IMR-90 (cell line): ENCODE measurements around the gene PNPLA1. TPM values are rescaled to one million over a fixed set of nuclear protein-coding genes. Genes with fewer than 3 reads are reported as not detected.

ENCODE experiments used
- ATAC-seq: fragments of 200-7000 bp; cut with Tn5 transposase; 2 replicates; pipeline ENCODE4 v1.9.1; 2020; ENCODE audit warnings: low read depth, mild to moderate bottlenecking, moderate library complexity
- BruUV-seq: library from RNA; stranded (reverse); fragments of 400-500 nt; replicated peaks from 2 replicates; lab custom pipeline; 2021; lab: Mats Ljungman, UMichigan
- CTCF ChIA-PET: fragments of 300-600 bp; formaldehyde crosslinking; extraction: SDS; loops from one replicate; lab custom pipeline; 2021; ENCODE audit warnings: antibody characterized with exemption; lab: Yijun Ruan, JAX
- POLR2A ChIA-PET: fragments of 300-600 bp; sonication (Branson Sonifier 250); formaldehyde crosslinking; loops from one replicate; lab custom pipeline; 2022; ENCODE audit warnings: antibody characterized with exemption; ENCODE audit not compliant: unreplicated experiment; lab: Charles Lee
- DNase-seq: peaks from one replicate; pipeline ENCODE4 v3.0.0; 2013
- H2AFZ ChIP-seq: replicated peaks from 2 replicates; pipeline ENCODE3; 2013; ENCODE audit warnings: low read length, mild to moderate bottlenecking; ENCODE audit not compliant: poor library complexity
- H2AK5ac ChIP-seq: 2 replicates; pipeline ENCODE4 v1.6.1; 2013; ENCODE audit warnings: low read depth, low read length, inconsistent platforms
- H2AK9ac ChIP-seq: replicated peaks from 2 replicates; pipeline ENCODE3; 2013; ENCODE audit warnings: mild to moderate bottlenecking, low read depth, low read length, moderate library complexity; ENCODE audit not compliant: poor library complexity
- H2BK120ac ChIP-seq: 2 replicates; pipeline ENCODE4 v1.6.1; 2013; ENCODE audit warnings: low read depth, low read length, inconsistent platforms
- H2BK15ac ChIP-seq: 3 replicates; pipeline ENCODE4 v1.6.1; 2013; ENCODE audit warnings: low read depth, low read length, inconsistent platforms
- H2BK20ac ChIP-seq: 2 replicates; pipeline ENCODE4 v1.6.1; 2013; ENCODE audit warnings: low read depth, mild to moderate bottlenecking, inconsistent platforms, low read length, moderate library complexity
- H2BK5ac ChIP-seq: 2 replicates; pipeline ENCODE4 v1.6.1; 2013; ENCODE audit warnings: mild to moderate bottlenecking, low read depth, low read length, inconsistent platforms; ENCODE audit not compliant: poor library complexity, severe bottlenecking
- H3K14ac ChIP-seq: replicated peaks from 2 replicates; pipeline ENCODE4 v1.6.1; 2013; ENCODE audit warnings: low read depth, low read length, inconsistent platforms
- H3K18ac ChIP-seq: 2 replicates; pipeline ENCODE4 v1.6.1; 2013; ENCODE audit warnings: low read depth, low read length, control low read depth
- H3K23ac ChIP-seq: 2 replicates; pipeline ENCODE4 v1.6.1; 2013; ENCODE audit warnings: low read depth, low read length, inconsistent platforms
- H3K27ac ChIP-seq: 2 replicates; pipeline ENCODE4 v1.5.1; 2013; ENCODE audit warnings: mild to moderate bottlenecking, control low read depth, low read length; ENCODE audit not compliant: insufficient read depth
- H3K27me3 ChIP-seq: 2 replicates; pipeline ENCODE4 v1.6.1; 2013; ENCODE audit warnings: low read length; ENCODE audit not compliant: control insufficient read depth, insufficient read depth
- H3K36me3 ChIP-seq: 2 replicates; pipeline ENCODE4 v1.6.1; 2013; ENCODE audit warnings: low read length, mixed read lengths; ENCODE audit not compliant: control insufficient read depth, insufficient read depth
- H3K4ac ChIP-seq: 2 replicates; pipeline ENCODE4 v1.6.1; 2013; ENCODE audit warnings: low read depth, low read length, inconsistent platforms
- H3K4me1 ChIP-seq: 2 replicates; pipeline ENCODE4 v1.6.1; 2013; ENCODE audit warnings: low read length, mixed read lengths; ENCODE audit not compliant: control insufficient read depth, insufficient read depth
- H3K4me2 ChIP-seq: 2 replicates; pipeline ENCODE4 v1.6.1; 2013; ENCODE audit warnings: low read depth, mild to moderate bottlenecking, control low read depth, low read length, moderate library complexity
- H3K4me3 ChIP-seq: 2 replicates; pipeline ENCODE4 v1.5.1; 2013; ENCODE audit warnings: low read depth, mild to moderate bottlenecking, control low read depth, low read length, moderate library complexity; ENCODE audit not compliant: insufficient read depth
- H3K56ac ChIP-seq: 2 replicates; pipeline ENCODE4 v1.6.1; 2013; ENCODE audit warnings: low read length, inconsistent platforms; ENCODE audit not compliant: insufficient read depth; ENCODE audit errors: extremely low read depth
- H3K79me1 ChIP-seq, 2 experiments: 2 replicates each; pipeline ENCODE4 v1.6.1; 2013; ENCODE audit warnings: low read length in 2 of 2, inconsistent platforms in 1 of 2, low read depth in 1 of 2
- H3K9ac ChIP-seq: 2 replicates; pipeline ENCODE4 v1.6.1; 2013; ENCODE audit warnings: low read depth, low read length, control low read depth
- H3K9me1 ChIP-seq: 2 replicates; pipeline ENCODE4 v1.6.1; 2013; ENCODE audit warnings: low read length, inconsistent platforms; ENCODE audit not compliant: insufficient read depth
- H3K9me3 ChIP-seq: 2 replicates; pipeline ENCODE4 v1.6.1; 2013; ENCODE audit warnings: low read length; ENCODE audit not compliant: control insufficient read depth, insufficient read depth
- H4K20me1 ChIP-seq: 2 replicates; pipeline ENCODE4 v1.6.1; 2013; ENCODE audit warnings: low read length, inconsistent platforms; ENCODE audit not compliant: insufficient read depth
- H4K5ac ChIP-seq: 2 replicates; pipeline ENCODE4 v1.6.1; 2013; ENCODE audit warnings: mild to moderate bottlenecking, low read depth, low read length, control low read depth
- H4K8ac ChIP-seq, 2 experiments: 2 replicates each; pipeline ENCODE4 v1.6.1; 2013; ENCODE audit warnings: low read depth in 2 of 2, low read length in 2 of 2, control low read depth in 1 of 2, inconsistent platforms in 1 of 2
- H4K91ac ChIP-seq: 2 replicates; pipeline ENCODE4 v1.6.1; 2013; ENCODE audit warnings: low read depth, low read length, inconsistent platforms; ENCODE audit not compliant: insufficient read depth
- MAFK ChIP-seq: IDR thresholded peaks from 2 replicates; pipeline ENCODE4 v1.6.1; 2012; ENCODE audit warnings: low read depth, low read length, improper control_type of control experiment
- POLR2A ChIP-seq: IDR thresholded peaks from 2 replicates; pipeline ENCODE4 v1.6.1; 2012; ENCODE audit warnings: mild to moderate bottlenecking, low read depth, low read length
- USF2 ChIP-seq: fragments of 150-350 bp; IDR thresholded peaks from 2 replicates; pipeline ENCODE4 v1.6.1; 2017; ENCODE audit warnings: mild to moderate bottlenecking, antibody characterized with exemption, low read length, low read depth
- WGBS, 2 experiments: methylation state at CpG; one replicate each; pipeline versions ENCODE4 v1.1.5 to v1.1.7; 2013; ENCODE audit warnings: missing lambda C conversion rate in 2 of 2; ENCODE audit not compliant: insufficient read length in 1 of 2; ENCODE audit errors: extremely low coverage in 2 of 2; 5-methylcytosine and 5-hydroxymethylcytosine counted together
- dilution Hi-C: fragments of 300-500 bp; cut with HindIII; formaldehyde crosslinking; loops from one replicate; pipeline ENCODE4 v1.14.3; 2018; ENCODE audit warnings: low sequenced_read_pairs; ENCODE audit not compliant: unreplicated experiment
- in situ Hi-C: fragments of 300-500 bp; cut with MboI; formaldehyde crosslinking; loops from 3 replicates; pipeline ENCODE4 v1.14.3; 2019; ENCODE audit warnings: low sequenced_read_pairs, inconsistent platforms, mixed read lengths
- intact Hi-C: fragments of 100-400 bp; cut with micrococcal nuclease; formaldehyde crosslinking; loops from 2 replicates; pipeline ENCODE4 v1.10.0; 2022
- polyA plus RNA-seq, 3 experiments: library from polyadenylated mRNA; depleted of rRNA; stranded (reverse); fragments of >200 nt; gene quantifications; 2 replicates each; pipeline ENCODE4 v1.2.3, GENCODE V29; 2012; ENCODE audit warnings: low replicate concordance in 1 of 3
- total RNA-seq: library from RNA; depleted of rRNA; stranded (reverse); fragments of >200 nt; gene quantifications from 2 replicates; pipeline ENCODE4 v1.2.3, GENCODE V29; 2012
- TF ChIP-seq, protein P1 (sequence below): fragments of 150-350 bp; IDR thresholded peaks from 2 replicates; pipeline ENCODE4 v1.6.1; 2016; ENCODE audit warnings: low read depth, mild to moderate bottlenecking, low read length, moderate library complexity, borderline replicate concordance

PNPLA1 gene
- total and polyA plus RNA-seq, 2 of the 4 experiments (the other 2 are of a cell fraction) = not detected

- ChIA-PET POLR2A (no interaction called here), CTCF (no interaction called here)
- Histone ChIP-seq H3K9ac (no peak overlapping the region), H3K56ac (no peak overlapping the region), H3K9me1 (no peaks in the 10 kb centered on the region; the same call in 1 of the 2 replicates), H2BK15ac (no peak overlapping the region), H2BK20ac (no peak overlapping the region), H3K14ac (no peak overlapping the region), H3K36me3 (no peaks in the 10 kb centered on the region), H4K20me1 (no peaks in the 10 kb centered on the region), H3K79me1 (no peaks in the 10 kb centered on the region), H3K4ac (no peak overlapping the region), H2BK5ac (no peak overlapping the region), H3K27me3 (peaks cover 73% of the 10 kb centered on the region), H3K4me2 (no peak overlapping the region), H4K8ac (no peak overlapping the region), H4K5ac (no peak overlapping the region), H3K9me3 (no peaks in the 10 kb centered on the region), H3K4me3 (no peak overlapping the region), H2AK5ac (no peak overlapping the region), H3K23ac (no peak overlapping the region), H2AFZ (no peak overlapping the region), H3K18ac (no peak overlapping the region), H2BK120ac (no peak overlapping the region), H4K91ac (no peak overlapping the region), H3K27ac (no peak overlapping the region), H3K4me1 (no peaks in the 10 kb centered on the region), H2AK9ac (no peak overlapping the region)
- in situ Hi-C loops = no loop called here
- DNase-seq = no peak
- TF ChIP-seq POLR2A (no peak), USF2 (no peak), MAFK (no peak)
- TF ChIP-seq, protein P1, sequence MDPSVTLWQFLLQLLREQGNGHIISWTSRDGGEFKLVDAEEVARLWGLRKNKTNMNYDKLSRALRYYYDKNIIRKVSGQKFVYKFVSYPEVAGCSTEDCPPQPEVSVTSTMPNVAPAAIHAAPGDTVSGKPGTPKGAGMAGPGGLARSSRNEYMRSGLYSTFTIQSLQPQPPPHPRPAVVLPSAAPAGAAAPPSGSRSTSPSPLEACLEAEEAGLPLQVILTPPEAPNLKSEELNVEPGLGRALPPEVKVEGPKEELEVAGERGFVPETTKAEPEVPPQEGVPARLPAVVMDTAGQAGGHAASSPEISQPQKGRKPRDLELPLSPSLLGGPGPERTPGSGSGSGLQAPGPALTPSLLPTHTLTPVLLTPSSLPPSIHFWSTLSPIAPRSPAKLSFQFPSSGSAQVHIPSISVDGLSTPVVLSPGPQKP = no peak
- no TSS peak for BruUV-seq
- WGBS, 2 experiments = no CpG with 5 or more reads among the region's 5 CpGs
- dilution Hi-C loops = no loop called here
- ATAC-seq = no peak
- intact Hi-C loops = no loop called here
Measured at GRCh38 chr6:36273067-36273466, 3.2 kb downstream of the PNPLA1 start.
